Measurements from ENCODE around the gene DENND4A.

The DENND4A gene

GRCh38 chr15:65758242-65758641 is 33.9 kb downstream of the DENND4A start:
- TF ChIP-seq FOXP2 (optimal IDR thresholded peaks at IDR 0.05; ENCODE audit: borderline replicate concordance, extremely low read depth, extremely low read length, insufficient read depth) = no peak
- TF ChIP-seq SIN3A (IDR thresholded peaks at IDR 0.05; ENCODE audit: borderline replicate concordance, insufficient read depth, low read length) = no peak
- TF ChIP-seq POLR2AphosphoS5 (IDR thresholded peaks at IDR 0.05; ENCODE audit: low read depth, low read length) = no peak
- no peak for TF ChIP-seq REST (IDR thresholded peaks at IDR 0.05; ENCODE audit: insufficient read depth in 1 of 2, low read depth in 2 of 2, low read length in 2 of 2)
- TF ChIP-seq TAF1 (IDR thresholded peaks at IDR 0.05; ENCODE audit: borderline replicate concordance, insufficient read depth, low read length) = no peak

GRCh38 chr15:65757256-65757655 is 34.8 kb downstream of the DENND4A start:
- TF ChIP-seq TAF1 (IDR thresholded peaks at IDR 0.05; ENCODE audit: borderline replicate concordance, insufficient read depth, low read length) (no peak), REST (IDR thresholded peaks at IDR 0.05; ENCODE audit: insufficient read depth in 1 of 2, low read depth in 2 of 2, low read length in 2 of 2) (no peak), SIN3A (IDR thresholded peaks at IDR 0.05; ENCODE audit: borderline replicate concordance, insufficient read depth, low read length) (no peak), FOXP2 (optimal IDR thresholded peaks at IDR 0.05; ENCODE audit: borderline replicate concordance, extremely low read depth, extremely low read length, insufficient read depth) (no peak)

GRCh38 chr15:65752151-65752700 is 39.9 kb downstream of the DENND4A start:
- no peak for TF ChIP-seq SIN3A (IDR thresholded peaks at IDR 0.05; ENCODE audit: borderline replicate concordance, insufficient read depth, low read length)
- no peak for TF ChIP-seq TAF1 (IDR thresholded peaks at IDR 0.05; ENCODE audit: borderline replicate concordance, insufficient read depth, low read length)
- TF ChIP-seq FOXP2 (optimal IDR thresholded peaks at IDR 0.05; ENCODE audit: borderline replicate concordance, extremely low read depth, extremely low read length, insufficient read depth) = no peak
- no peak for TF ChIP-seq POLR2AphosphoS5 (IDR thresholded peaks at IDR 0.05; ENCODE audit: low read depth, low read length)
- no peak for TF ChIP-seq REST (IDR thresholded peaks at IDR 0.05; ENCODE audit: insufficient read depth in 1 of 2, low read depth in 2 of 2, low read length in 2 of 2)

GRCh38 chr15:65751431-65751830 is 40.7 kb downstream of the DENND4A start:
- no peak for TF ChIP-seq REST (IDR thresholded peaks at IDR 0.05; ENCODE audit: insufficient read depth in 1 of 2, low read depth in 2 of 2, low read length in 2 of 2)
- no peak for TF ChIP-seq SIN3A (IDR thresholded peaks at IDR 0.05; ENCODE audit: borderline replicate concordance, insufficient read depth, low read length)
- no peak for TF ChIP-seq FOXP2 (optimal IDR thresholded peaks at IDR 0.05; ENCODE audit: borderline replicate concordance, extremely low read depth, extremely low read length, insufficient read depth)
- TF ChIP-seq TAF1 (IDR thresholded peaks at IDR 0.05; ENCODE audit: borderline replicate concordance, insufficient read depth, low read length) = no peak
- no peak for TF ChIP-seq POLR2AphosphoS5 (IDR thresholded peaks at IDR 0.05; ENCODE audit: low read depth, low read length)

GRCh38 chr15:65747265-65747664 is 44.8 kb downstream of the DENND4A start:
- TF ChIP-seq POLR2AphosphoS5 (IDR thresholded peaks at IDR 0.05; ENCODE audit: low read depth, low read length) (no peak), REST (IDR thresholded peaks at IDR 0.05; ENCODE audit: insufficient read depth in 1 of 2, low read depth in 2 of 2, low read length in 2 of 2) (no peak), TAF1 (IDR thresholded peaks at IDR 0.05; ENCODE audit: borderline replicate concordance, insufficient read depth, low read length) (no peak), FOXP2 (optimal IDR thresholded peaks at IDR 0.05; ENCODE audit: borderline replicate concordance, extremely low read depth, extremely low read length, insufficient read depth) (no peak), SIN3A (IDR thresholded peaks at IDR 0.05; ENCODE audit: borderline replicate concordance, insufficient read depth, low read length) (no peak)

Data from PFSK-1 (cell line).